IMR-90 (cell line): ENCODE data around the gene COTL1. TPM values are rescaled to one million over a fixed set of nuclear protein-coding genes. Genes with fewer than 3 reads are reported as not detected.

Source experiments
- ATAC-seq: fragments of 200-7000 bp; cut with Tn5 transposase; 2 replicates; pipeline ENCODE4 v1.9.1; 2020; ENCODE audit warnings: low read depth, mild to moderate bottlenecking, moderate library complexity
- BruUV-seq: library from RNA; stranded (reverse); fragments of 400-500 nt; replicated peaks from 2 replicates; lab custom pipeline; 2021; lab: Mats Ljungman, UMichigan
- CTCF ChIA-PET: fragments of 300-600 bp; formaldehyde crosslinking; extraction: SDS; loops from one replicate; lab custom pipeline; 2021; ENCODE audit warnings: antibody characterized with exemption; lab: Yijun Ruan, JAX
- POLR2A ChIA-PET: fragments of 300-600 bp; sonication (Branson Sonifier 250); formaldehyde crosslinking; loops from one replicate; lab custom pipeline; 2022; ENCODE audit warnings: antibody characterized with exemption; ENCODE audit not compliant: unreplicated experiment; lab: Charles Lee
- DNase-seq: peaks from one replicate; pipeline ENCODE4 v3.0.0; 2013
- H2AFZ ChIP-seq: replicated peaks from 2 replicates; pipeline ENCODE3; 2013; ENCODE audit warnings: low read length, mild to moderate bottlenecking; ENCODE audit not compliant: poor library complexity
- H2AK5ac ChIP-seq: 2 replicates; pipeline ENCODE4 v1.6.1; 2013; ENCODE audit warnings: low read depth, low read length, inconsistent platforms
- H2AK9ac ChIP-seq: replicated peaks from 2 replicates; pipeline ENCODE3; 2013; ENCODE audit warnings: mild to moderate bottlenecking, low read depth, low read length, moderate library complexity; ENCODE audit not compliant: poor library complexity
- H2BK120ac ChIP-seq: 2 replicates; pipeline ENCODE4 v1.6.1; 2013; ENCODE audit warnings: low read depth, low read length, inconsistent platforms
- H2BK15ac ChIP-seq: 3 replicates; pipeline ENCODE4 v1.6.1; 2013; ENCODE audit warnings: low read depth, low read length, inconsistent platforms
- H2BK20ac ChIP-seq: 2 replicates; pipeline ENCODE4 v1.6.1; 2013; ENCODE audit warnings: low read depth, mild to moderate bottlenecking, inconsistent platforms, low read length, moderate library complexity
- H2BK5ac ChIP-seq: 2 replicates; pipeline ENCODE4 v1.6.1; 2013; ENCODE audit warnings: mild to moderate bottlenecking, low read depth, low read length, inconsistent platforms; ENCODE audit not compliant: poor library complexity, severe bottlenecking
- H3K14ac ChIP-seq: replicated peaks from 2 replicates; pipeline ENCODE4 v1.6.1; 2013; ENCODE audit warnings: low read depth, low read length, inconsistent platforms
- H3K18ac ChIP-seq: 2 replicates; pipeline ENCODE4 v1.6.1; 2013; ENCODE audit warnings: low read depth, low read length, control low read depth
- H3K23ac ChIP-seq: 2 replicates; pipeline ENCODE4 v1.6.1; 2013; ENCODE audit warnings: low read depth, low read length, inconsistent platforms
- H3K27ac ChIP-seq: 2 replicates; pipeline ENCODE4 v1.5.1; 2013; ENCODE audit warnings: mild to moderate bottlenecking, control low read depth, low read length; ENCODE audit not compliant: insufficient read depth
- H3K27me3 ChIP-seq: 2 replicates; pipeline ENCODE4 v1.6.1; 2013; ENCODE audit warnings: low read length; ENCODE audit not compliant: control insufficient read depth, insufficient read depth
- H3K36me3 ChIP-seq: 2 replicates; pipeline ENCODE4 v1.6.1; 2013; ENCODE audit warnings: low read length, mixed read lengths; ENCODE audit not compliant: control insufficient read depth, insufficient read depth
- H3K4ac ChIP-seq: 2 replicates; pipeline ENCODE4 v1.6.1; 2013; ENCODE audit warnings: low read depth, low read length, inconsistent platforms
- H3K4me1 ChIP-seq: 2 replicates; pipeline ENCODE4 v1.6.1; 2013; ENCODE audit warnings: low read length, mixed read lengths; ENCODE audit not compliant: control insufficient read depth, insufficient read depth
- H3K4me2 ChIP-seq: 2 replicates; pipeline ENCODE4 v1.6.1; 2013; ENCODE audit warnings: low read depth, mild to moderate bottlenecking, control low read depth, low read length, moderate library complexity
- H3K4me3 ChIP-seq: 2 replicates; pipeline ENCODE4 v1.5.1; 2013; ENCODE audit warnings: low read depth, mild to moderate bottlenecking, control low read depth, low read length, moderate library complexity; ENCODE audit not compliant: insufficient read depth
- H3K56ac ChIP-seq: 2 replicates; pipeline ENCODE4 v1.6.1; 2013; ENCODE audit warnings: low read length, inconsistent platforms; ENCODE audit not compliant: insufficient read depth; ENCODE audit errors: extremely low read depth
- H3K79me1 ChIP-seq, 2 experiments: 2 replicates each; pipeline ENCODE4 v1.6.1; 2013; ENCODE audit warnings: low read length in 2 of 2, inconsistent platforms in 1 of 2, low read depth in 1 of 2
- H3K9ac ChIP-seq: 2 replicates; pipeline ENCODE4 v1.6.1; 2013; ENCODE audit warnings: low read depth, low read length, control low read depth
- H3K9me1 ChIP-seq: 2 replicates; pipeline ENCODE4 v1.6.1; 2013; ENCODE audit warnings: low read length, inconsistent platforms; ENCODE audit not compliant: insufficient read depth
- H3K9me3 ChIP-seq: 2 replicates; pipeline ENCODE4 v1.6.1; 2013; ENCODE audit warnings: low read length; ENCODE audit not compliant: control insufficient read depth, insufficient read depth
- H4K20me1 ChIP-seq: 2 replicates; pipeline ENCODE4 v1.6.1; 2013; ENCODE audit warnings: low read length, inconsistent platforms; ENCODE audit not compliant: insufficient read depth
- H4K5ac ChIP-seq: 2 replicates; pipeline ENCODE4 v1.6.1; 2013; ENCODE audit warnings: mild to moderate bottlenecking, low read depth, low read length, control low read depth
- H4K8ac ChIP-seq, 2 experiments: 2 replicates each; pipeline ENCODE4 v1.6.1; 2013; ENCODE audit warnings: low read depth in 2 of 2, low read length in 2 of 2, control low read depth in 1 of 2, inconsistent platforms in 1 of 2
- H4K91ac ChIP-seq: 2 replicates; pipeline ENCODE4 v1.6.1; 2013; ENCODE audit warnings: low read depth, low read length, inconsistent platforms; ENCODE audit not compliant: insufficient read depth
- BHLHE40 ChIP-seq: fragments of 150-350 bp; IDR thresholded peaks from 2 replicates; pipeline ENCODE4 v1.6.1; 2016; ENCODE audit warnings: mild to moderate bottlenecking, low read depth, low read length
- CEBPB ChIP-seq: IDR thresholded peaks from 2 replicates; pipeline ENCODE4 v1.6.1; 2012; ENCODE audit warnings: low read depth, low read length, improper control_type of control experiment
- CHD1 ChIP-seq: IDR thresholded peaks from 2 replicates; pipeline ENCODE4 v1.6.1; 2012; ENCODE audit warnings: low read depth, low read length, improper control_type of control experiment
- FOS ChIP-seq: fragments of 150-350 bp; IDR thresholded peaks from 2 replicates; pipeline ENCODE4 v1.6.1; 2016; ENCODE audit warnings: low read depth, low read length
- MAFK ChIP-seq: IDR thresholded peaks from 2 replicates; pipeline ENCODE4 v1.6.1; 2012; ENCODE audit warnings: low read depth, low read length, improper control_type of control experiment
- MAZ ChIP-seq: IDR thresholded peaks from 2 replicates; pipeline ENCODE4 v1.6.1; 2012; ENCODE audit warnings: low read depth, mild to moderate bottlenecking, low read length, improper control_type of control experiment, moderate library complexity, borderline replicate concordance
- MXI1 ChIP-seq: IDR thresholded peaks from 2 replicates; pipeline ENCODE4 v1.6.1; 2012; ENCODE audit warnings: low read depth, mild to moderate bottlenecking, low read length, moderate library complexity, borderline replicate concordance
- NFE2L2 ChIP-seq: fragments of 150-350 bp; IDR thresholded peaks from 2 replicates; pipeline ENCODE4 v1.6.1; 2016; ENCODE audit warnings: low read depth, mild to moderate bottlenecking, low read length
- POLR2A ChIP-seq: IDR thresholded peaks from 2 replicates; pipeline ENCODE4 v1.6.1; 2012; ENCODE audit warnings: mild to moderate bottlenecking, low read depth, low read length
- RAD21 ChIP-seq: IDR thresholded peaks from 2 replicates; pipeline ENCODE4 v1.6.1; 2012; ENCODE audit warnings: low read length, improper control_type of control experiment
- RCOR1 ChIP-seq: IDR thresholded peaks from 2 replicates; pipeline ENCODE4 v1.6.1; 2012; ENCODE audit warnings: mild to moderate bottlenecking, low read length, improper control_type of control experiment; ENCODE audit not compliant: insufficient replicate concordance
- RFX5 ChIP-seq: IDR thresholded peaks from 2 replicates; pipeline ENCODE4 v1.8.0; 2012; ENCODE audit warnings: low read depth, mild to moderate bottlenecking, low read length, moderate library complexity
- SMC3 ChIP-seq: fragments of 150-350 bp; IDR thresholded peaks from 2 replicates; pipeline ENCODE4 v1.6.1; 2016; ENCODE audit warnings: low read depth, mild to moderate bottlenecking, antibody characterized with exemption, low read length, moderate library complexity
- WGBS, 2 experiments: methylation state at CpG; one replicate each; pipeline versions ENCODE4 v1.1.5 to v1.1.7; 2013; ENCODE audit warnings: missing lambda C conversion rate in 2 of 2; ENCODE audit not compliant: insufficient read length in 1 of 2; ENCODE audit errors: extremely low coverage in 2 of 2; 5-methylcytosine and 5-hydroxymethylcytosine counted together
- dilution Hi-C: fragments of 300-500 bp; cut with HindIII; formaldehyde crosslinking; loops from one replicate; pipeline ENCODE4 v1.14.3; 2018; ENCODE audit warnings: low sequenced_read_pairs; ENCODE audit not compliant: unreplicated experiment
- in situ Hi-C: fragments of 300-500 bp; cut with MboI; formaldehyde crosslinking; loops from 3 replicates; pipeline ENCODE4 v1.14.3; 2019; ENCODE audit warnings: low sequenced_read_pairs, inconsistent platforms, mixed read lengths
- intact Hi-C: fragments of 100-400 bp; cut with micrococcal nuclease; formaldehyde crosslinking; loops from 2 replicates; pipeline ENCODE4 v1.10.0; 2022
- polyA plus RNA-seq, 3 experiments: library from polyadenylated mRNA; depleted of rRNA; stranded (reverse); fragments of >200 nt; gene quantifications; 2 replicates each; pipeline ENCODE4 v1.2.3, GENCODE V29; 2012; ENCODE audit warnings: low replicate concordance in 1 of 3
- total RNA-seq: library from RNA; depleted of rRNA; stranded (reverse); fragments of >200 nt; gene quantifications from 2 replicates; pipeline ENCODE4 v1.2.3, GENCODE V29; 2012
- TF ChIP-seq, protein P1 (sequence below): fragments of 150-350 bp; IDR thresholded peaks from 2 replicates; pipeline ENCODE4 v1.6.1; 2016; ENCODE audit warnings: low read depth, mild to moderate bottlenecking, low read length, moderate library complexity, borderline replicate concordance
- TF ChIP-seq, protein P2 (sequence below): fragments of 150-350 bp; IDR thresholded peaks from 2 replicates; pipeline ENCODE4 v1.6.1; 2017; ENCODE audit warnings: mild to moderate bottlenecking, antibody characterized with exemption, low read length, low read depth
- TF ChIP-seq, protein P3 (sequence below): conservative IDR thresholded peaks from 2 replicates; pipeline ENCODE4 v1.5.1; 2012; ENCODE audit warnings: mild to moderate bottlenecking, low read depth, low read length, improper control_type of control experiment

Gene COTL1
- total and polyA plus RNA-seq, 2 of the 4 experiments (the other 2 are of a cell fraction) = 144 to 258 TPM

DNA sequence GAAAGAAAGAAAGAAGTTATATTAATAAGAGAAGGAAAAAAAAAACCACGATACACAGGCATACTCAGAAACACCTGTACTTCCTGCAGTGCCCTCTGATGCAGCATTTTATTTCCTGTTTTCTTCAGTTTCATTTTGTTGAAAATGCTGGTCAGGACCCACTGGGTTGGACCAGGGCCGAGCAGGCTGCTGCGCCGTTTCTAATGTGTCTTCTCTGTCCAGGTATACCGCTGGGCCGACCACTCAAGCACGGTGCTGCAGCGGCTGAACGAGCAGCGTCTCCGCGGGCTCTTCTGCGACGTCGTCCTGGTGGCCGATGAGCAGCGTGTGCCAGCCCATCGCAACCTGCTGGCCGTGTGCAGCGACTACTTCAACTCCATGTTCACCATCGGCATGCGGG, 38.8 kb upstream of the COTL1 start:
- no peak overlapping the region for H2AK9ac ChIP-seq
- POLR2A ChIA-PET = no interaction called here
- TF ChIP-seq MXI1 (no peak), POLR2A (no peak), MAZ (no peak), RAD21 (no peak), NFE2L2 (no peak), FOS (no peak), SMC3 (no peak), RFX5 (no peak), RCOR1 (no peak), CEBPB (no peak), CHD1 (no peak), BHLHE40 (no peak), MAFK (no peak)
- TF ChIP-seq, protein P1, sequence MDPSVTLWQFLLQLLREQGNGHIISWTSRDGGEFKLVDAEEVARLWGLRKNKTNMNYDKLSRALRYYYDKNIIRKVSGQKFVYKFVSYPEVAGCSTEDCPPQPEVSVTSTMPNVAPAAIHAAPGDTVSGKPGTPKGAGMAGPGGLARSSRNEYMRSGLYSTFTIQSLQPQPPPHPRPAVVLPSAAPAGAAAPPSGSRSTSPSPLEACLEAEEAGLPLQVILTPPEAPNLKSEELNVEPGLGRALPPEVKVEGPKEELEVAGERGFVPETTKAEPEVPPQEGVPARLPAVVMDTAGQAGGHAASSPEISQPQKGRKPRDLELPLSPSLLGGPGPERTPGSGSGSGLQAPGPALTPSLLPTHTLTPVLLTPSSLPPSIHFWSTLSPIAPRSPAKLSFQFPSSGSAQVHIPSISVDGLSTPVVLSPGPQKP = no peak
- TF ChIP-seq, protein P2, sequence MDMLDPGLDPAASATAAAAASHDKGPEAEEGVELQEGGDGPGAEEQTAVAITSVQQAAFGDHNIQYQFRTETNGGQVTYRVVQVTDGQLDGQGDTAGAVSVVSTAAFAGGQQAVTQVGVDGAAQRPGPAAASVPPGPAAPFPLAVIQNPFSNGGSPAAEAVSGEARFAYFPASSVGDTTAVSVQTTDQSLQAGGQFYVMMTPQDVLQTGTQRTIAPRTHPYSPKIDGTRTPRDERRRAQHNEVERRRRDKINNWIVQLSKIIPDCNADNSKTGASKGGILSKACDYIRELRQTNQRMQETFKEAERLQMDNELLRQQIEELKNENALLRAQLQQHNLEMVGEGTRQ = no peak
- TF ChIP-seq, protein P3, sequence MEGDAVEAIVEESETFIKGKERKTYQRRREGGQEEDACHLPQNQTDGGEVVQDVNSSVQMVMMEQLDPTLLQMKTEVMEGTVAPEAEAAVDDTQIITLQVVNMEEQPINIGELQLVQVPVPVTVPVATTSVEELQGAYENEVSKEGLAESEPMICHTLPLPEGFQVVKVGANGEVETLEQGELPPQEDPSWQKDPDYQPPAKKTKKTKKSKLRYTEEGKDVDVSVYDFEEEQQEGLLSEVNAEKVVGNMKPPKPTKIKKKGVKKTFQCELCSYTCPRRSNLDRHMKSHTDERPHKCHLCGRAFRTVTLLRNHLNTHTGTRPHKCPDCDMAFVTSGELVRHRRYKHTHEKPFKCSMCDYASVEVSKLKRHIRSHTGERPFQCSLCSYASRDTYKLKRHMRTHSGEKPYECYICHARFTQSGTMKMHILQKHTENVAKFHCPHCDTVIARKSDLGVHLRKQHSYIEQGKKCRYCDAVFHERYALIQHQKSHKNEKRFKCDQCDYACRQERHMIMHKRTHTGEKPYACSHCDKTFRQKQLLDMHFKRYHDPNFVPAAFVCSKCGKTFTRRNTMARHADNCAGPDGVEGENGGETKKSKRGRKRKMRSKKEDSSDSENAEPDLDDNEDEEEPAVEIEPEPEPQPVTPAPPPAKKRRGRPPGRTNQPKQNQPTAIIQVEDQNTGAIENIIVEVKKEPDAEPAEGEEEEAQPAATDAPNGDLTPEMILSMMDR = no peak
- H3K27ac ChIP-seq = no peak overlapping the region
- no peak overlapping the region for H2BK5ac ChIP-seq
- dilution Hi-C loops = no loop called here
- H3K4ac ChIP-seq = no peak overlapping the region
- H3K56ac ChIP-seq = no peak overlapping the region
- H3K27me3 ChIP-seq = no peaks in the 10 kb centered on the region
- in situ Hi-C loops = no loop called here
- no peak overlapping the region for H2BK120ac ChIP-seq
- peaks cover 40 to 80% of the 10 kb centered on the region in 2 experiments for H3K79me1 ChIP-seq
- no peak overlapping the region for H3K4me3 ChIP-seq
- H2BK15ac ChIP-seq = no peak overlapping the region
- no peaks in the 10 kb centered on the region for H3K4me1 ChIP-seq
- intact Hi-C loops = no loop called here
- no peak overlapping the region for H3K9ac ChIP-seq
- H4K20me1 ChIP-seq = peaks cover 28% of the 10 kb centered on the region
- H2AFZ ChIP-seq = no peak overlapping the region
- no peaks in the 10 kb centered on the region for H3K9me3 ChIP-seq
- H2BK20ac ChIP-seq = no peak overlapping the region
- H3K36me3 ChIP-seq = peaks cover 62% of the 10 kb centered on the region
- no peak overlapping the region for H3K14ac ChIP-seq
- H3K9me1 ChIP-seq = peaks cover 17% of the 10 kb centered on the region
- no peak for DNase-seq
- WGBS, 2 experiments = 90% methylated on average over 19 of the region's 22 CpGs; no CpG with 5 or more reads in 1 of the 2 experiments
- H3K4me2 ChIP-seq = no peak overlapping the region
- no peak overlapping the region for H4K8ac ChIP-seq
- no TSS peak for BruUV-seq
- H4K5ac ChIP-seq = no peak overlapping the region
- H3K18ac ChIP-seq = no peak overlapping the region
- CTCF ChIA-PET = no interaction called here
- no peak overlapping the region for H3K23ac ChIP-seq
- ATAC-seq = no peak
- no peak overlapping the region for H4K91ac ChIP-seq
- H2AK5ac ChIP-seq = no peak overlapping the region
